Upper lobe of left lung (tissue), 6 donors: ENCODE data around the gene MBD3. TPM values are rescaled to one million over a fixed set of nuclear protein-coding genes. Genes with fewer than 3 reads are reported as not detected.

Source experiments
- ATAC-seq, 2 donors: fragments of 200-7000 bp; cut with Tn5 transposase; one replicate each; pipeline ENCODE4 v1.9.1; 2022; ENCODE audit warnings: mild to moderate bottlenecking in 2 of 2, moderate library complexity in 2 of 2; ENCODE audit not compliant: low FRiP score in 2 of 2
- DNase-seq, 2 donors: peaks; one replicate each; pipeline ENCODE4 v3.0.0-alpha.2; 2019 to 2020
- H3K27ac ChIP-seq, 4 donors: fragments of 200-600 bp; sonication (generic); one replicate each; pipeline ENCODE4 v1.5.1; 2016 to 2019
- H3K27me3 ChIP-seq, 4 donors: fragments of 200-600 bp; sonication (generic); one replicate each; pipeline ENCODE4 v1.5.1; 2017 to 2019
- H3K36me3 ChIP-seq, 4 donors: fragments of 200-600 bp; sonication (generic); one replicate each; pipeline ENCODE4 v1.5.1; 2016 to 2019
- H3K4me1 ChIP-seq, 4 donors: fragments of 200-600 bp; sonication (generic); one replicate each; pipeline ENCODE4 v1.5.1; 2018 to 2019
- H3K4me3 ChIP-seq, 4 donors: fragments of 200-600 bp; sonication (generic); one replicate each; pipeline ENCODE4 v1.5.1; 2017 to 2019; ENCODE audit warnings: mild to moderate bottlenecking in 2 of 4, moderate library complexity in 1 of 4
- H3K9me3 ChIP-seq, 4 donors: fragments of 200-600 bp; sonication (generic); one replicate each; pipeline ENCODE4 v1.5.1; 2018 to 2019
- EP300 ChIP-seq, 4 donors: sonication (generic); formaldehyde crosslinking; IDR thresholded peaks; one replicate each; pipeline ENCODE4 v1.5.1; 2017; ENCODE audit warnings: antibody characterized with exemption in 4 of 4, control low read depth in 2 of 4
- POLR2A ChIP-seq, 4 donors: fragments of 450-650 bp; IDR thresholded peaks; one replicate each; pipeline ENCODE4 v1.5.1; 2016 to 2017; ENCODE audit warnings: antibody characterized with exemption in 4 of 4, mild to moderate bottlenecking in 2 of 4
- POLR2AphosphoS5 ChIP-seq, 2 donors: sonication (generic); formaldehyde crosslinking; IDR thresholded peaks; one replicate each; pipeline ENCODE4 v1.5.1; 2017; ENCODE audit warnings: antibody characterized with exemption in 2 of 2
- WGBS, 2 donors: methylation state at CpG; one replicate each; pipeline ENCODE4 v1.1.5; 2017 to 2018; 5-methylcytosine and 5-hydroxymethylcytosine counted together
- total RNA-seq, 6 donors: library from RNA; depleted of rRNA in 4 of 6; stranded (reverse); fragments of >200 nt in 4 of 6; gene quantifications; one replicate each; pipeline versions ENCODE4 v1.1.0 to v1.2.1, GENCODE V29; 2016 to 2021
- TF ChIP-seq, protein P1 (sequence below), 6 experiments: fragments of 450-650 bp in 4 of 6; fragments of 200-600 bp in 2 of 6; sonication (generic) in 2 of 6; IDR thresholded peaks; one replicate each; pipeline ENCODE4 v1.5.1; 2016 to 2019; ENCODE audit warnings: antibody characterized with exemption in 6 of 6
- donor health status: DM: no; HTN: no; CAD: no; lungs with moderate emphysema.
- donor health status: DM: no; HTN: yes; CAD: no; lungs with severe emphysema.

The MBD3 gene
- total RNA-seq, 6 donors from 2014 or later, result 65.1 to 158 (median 107) TPM

DNA sequence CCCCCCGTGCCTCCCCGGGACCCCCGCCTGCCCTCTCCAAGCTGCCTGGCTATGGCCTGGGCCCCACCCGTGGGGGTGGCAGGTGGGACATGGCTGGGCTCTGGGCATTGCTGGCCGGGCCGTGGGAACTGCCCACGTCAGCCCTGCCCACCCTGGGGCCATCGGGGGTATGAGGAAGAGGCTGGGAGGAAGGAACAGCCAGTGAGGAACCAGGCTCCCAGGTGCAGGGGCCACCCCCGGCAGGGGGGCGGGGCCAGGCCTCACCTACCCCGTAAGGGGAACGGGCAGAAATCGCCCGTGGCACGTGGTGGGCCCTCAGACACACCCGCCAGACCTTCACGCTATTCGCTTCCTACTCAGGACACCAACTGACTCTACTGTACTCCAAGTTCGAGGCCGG lies 37.3 kb upstream of the MBD3 start:
- Histone ChIP-seq H3K36me3 (peaks cover 0 to 54% (median 30%) of the 10 kb centered on the region in 4 donors), H3K9me3 (no peaks in the 10 kb centered on the region), H3K4me1 (no peaks in the 10 kb centered on the region), H3K27ac (no peak overlapping the region), H3K27me3 (no peaks in the 10 kb centered on the region), H3K4me3 (no peak overlapping the region)
- TF ChIP-seq POLR2A (IDR thresholded peaks at IDR 0.05), result no peak
- TF ChIP-seq, protein P1, sequence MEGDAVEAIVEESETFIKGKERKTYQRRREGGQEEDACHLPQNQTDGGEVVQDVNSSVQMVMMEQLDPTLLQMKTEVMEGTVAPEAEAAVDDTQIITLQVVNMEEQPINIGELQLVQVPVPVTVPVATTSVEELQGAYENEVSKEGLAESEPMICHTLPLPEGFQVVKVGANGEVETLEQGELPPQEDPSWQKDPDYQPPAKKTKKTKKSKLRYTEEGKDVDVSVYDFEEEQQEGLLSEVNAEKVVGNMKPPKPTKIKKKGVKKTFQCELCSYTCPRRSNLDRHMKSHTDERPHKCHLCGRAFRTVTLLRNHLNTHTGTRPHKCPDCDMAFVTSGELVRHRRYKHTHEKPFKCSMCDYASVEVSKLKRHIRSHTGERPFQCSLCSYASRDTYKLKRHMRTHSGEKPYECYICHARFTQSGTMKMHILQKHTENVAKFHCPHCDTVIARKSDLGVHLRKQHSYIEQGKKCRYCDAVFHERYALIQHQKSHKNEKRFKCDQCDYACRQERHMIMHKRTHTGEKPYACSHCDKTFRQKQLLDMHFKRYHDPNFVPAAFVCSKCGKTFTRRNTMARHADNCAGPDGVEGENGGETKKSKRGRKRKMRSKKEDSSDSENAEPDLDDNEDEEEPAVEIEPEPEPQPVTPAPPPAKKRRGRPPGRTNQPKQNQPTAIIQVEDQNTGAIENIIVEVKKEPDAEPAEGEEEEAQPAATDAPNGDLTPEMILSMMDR (IDR thresholded peaks at IDR 0.05), result no peak
- no peak for TF ChIP-seq EP300 (IDR thresholded peaks at IDR 0.05)
- no peak for TF ChIP-seq POLR2AphosphoS5 (IDR thresholded peaks at IDR 0.05)
- ATAC-seq (no peak), DNase-seq (peak in 1 of 2 donors; percentile 81)
- 68 to 85% methylated on average over 3 to 19 of the region's 20 CpGs for WGBS, 2 donors

- peak in 1 of 2 donors; percentile 68 for DNase-seq
- Histone ChIP-seq H3K9me3 (no peaks in the 10 kb centered on the region), H3K4me1 (no peaks in the 10 kb centered on the region), H3K36me3 (peaks cover 0 to 56% (median 28%) of the 10 kb centered on the region in 4 donors), H3K27ac (no peak overlapping the region), H3K27me3 (no peaks in the 10 kb centered on the region), H3K4me3 (no peak overlapping the region)
- 92 to 94% methylated on average over 22 to 24 of the region's 24 CpGs for WGBS, 2 donors
- TF ChIP-seq, protein P1 (IDR thresholded peaks at IDR 0.05), result no peak
- no peak for ATAC-seq
These were observed 36.7 kb upstream of the MBD3 start for GRCh38 chr19:1629256-1629808.

DNA sequence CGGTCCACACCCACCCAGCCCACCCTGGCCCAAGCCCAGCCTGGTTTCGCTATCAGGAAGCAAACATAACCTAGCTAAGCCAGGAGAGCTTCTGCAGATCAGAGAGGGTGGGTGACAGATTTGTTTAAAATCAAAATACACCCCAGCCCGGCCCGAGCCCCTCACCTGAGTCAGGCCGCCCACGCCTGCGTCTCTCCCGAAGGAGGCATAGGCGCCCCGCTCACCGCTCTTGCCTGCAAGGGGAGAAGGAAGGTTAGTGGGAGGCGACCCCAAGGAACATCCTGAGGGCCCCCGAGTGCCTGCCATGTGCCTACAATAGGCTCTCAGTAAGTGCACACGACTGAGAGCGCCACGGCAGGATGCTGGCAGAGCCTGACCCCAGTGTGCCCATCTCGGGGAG lies 34.5 kb upstream of the MBD3 start:
- WGBS, 2 donors, result 97 to 100% methylated on average over 1 to 16 of the region's 17 CpGs
- Histone ChIP-seq H3K36me3 (peaks cover 0 to 54% (median 24%) of the 10 kb centered on the region in 4 donors), H3K4me3 (no peak overlapping the region), H3K27me3 (no peaks in the 10 kb centered on the region), H3K27ac (no peak overlapping the region), H3K4me1 (no peaks in the 10 kb centered on the region), H3K9me3 (no peaks in the 10 kb centered on the region)
- ATAC-seq (no peak), DNase-seq (no peak)
- no peak for TF ChIP-seq POLR2A (IDR thresholded peaks at IDR 0.05)
- TF ChIP-seq POLR2AphosphoS5 (IDR thresholded peaks at IDR 0.05), result no peak
- TF ChIP-seq, protein P1 (IDR thresholded peaks at IDR 0.05), result no peak
- TF ChIP-seq EP300 (IDR thresholded peaks at IDR 0.05), result no peak

DNA sequence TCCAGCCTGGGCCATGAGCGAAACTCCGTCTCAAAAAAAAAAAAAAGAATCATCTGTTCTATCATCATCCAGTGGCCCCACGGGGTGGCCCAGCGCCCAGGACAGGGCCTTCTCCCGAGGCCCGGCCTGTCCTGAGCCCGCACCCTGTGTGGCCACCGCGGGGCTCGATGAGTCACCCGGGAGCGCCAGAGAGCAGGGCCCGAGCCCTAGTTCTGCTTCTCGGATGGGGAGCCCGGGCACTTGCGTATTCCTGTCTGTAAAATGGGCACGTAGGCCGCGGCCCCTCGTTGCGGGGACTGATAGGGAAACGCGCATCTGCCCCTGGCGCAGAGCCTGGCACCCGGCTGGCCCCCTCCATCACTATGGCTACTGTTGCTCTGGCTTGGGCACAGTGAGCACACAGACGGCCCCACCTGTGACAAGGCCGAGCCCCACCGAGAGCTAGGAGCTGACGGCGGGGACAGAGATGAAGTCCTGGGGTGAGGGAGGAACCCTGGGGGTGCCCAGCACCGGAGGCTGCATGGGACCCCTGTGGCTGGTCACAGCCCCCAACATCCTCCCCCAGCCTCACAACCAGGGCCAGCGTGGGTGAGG lies 33.8 kb upstream of the MBD3 start:
- H3K4me1 ChIP-seq, result no peaks in the 10 kb centered on the region
- H3K36me3 ChIP-seq, result peaks cover 0 to 55% (median 24%) of the 10 kb centered on the region in 4 donors
- H3K9me3 ChIP-seq, result no peaks in the 10 kb centered on the region
- TF ChIP-seq POLR2A (IDR thresholded peaks at IDR 0.05), result no peak
- WGBS, 2 donors, result 91 to 93% methylated on average over 4 to 26 of the region's 32 CpGs
- H3K27me3 ChIP-seq, result no peaks in the 10 kb centered on the region
- H3K27ac ChIP-seq, result no peak overlapping the region
- DNase-seq, result peak in 1 of 2 donors; percentile 73
- no peak for ATAC-seq
- no peak overlapping the region for H3K4me3 ChIP-seq

DNA sequence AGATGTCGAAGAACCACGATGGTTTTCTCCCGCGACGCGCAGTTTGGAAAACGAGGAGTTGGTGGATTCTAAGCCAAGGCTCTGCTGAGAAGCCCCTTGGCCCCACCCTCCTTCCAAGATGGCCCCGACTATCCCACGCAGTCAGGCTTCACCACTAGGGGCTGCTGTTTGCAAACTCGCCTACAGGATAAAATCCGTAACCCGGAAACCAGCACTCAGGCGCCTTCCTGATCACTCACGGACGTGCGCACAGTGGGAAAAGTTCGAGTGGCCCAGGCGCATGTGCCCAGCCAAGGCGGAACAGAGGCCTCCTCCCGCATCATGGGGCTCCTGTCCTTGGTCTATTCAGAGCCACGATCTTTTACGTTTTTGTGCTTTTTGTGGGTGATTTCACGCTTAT lies 31.8 kb upstream of the MBD3 start:
- Histone ChIP-seq H3K27me3 (no peaks in the 10 kb centered on the region), H3K27ac (no peak overlapping the region), H3K4me3 (no peak overlapping the region), H3K36me3 (peaks cover 0 to 56% (median 29%) of the 10 kb centered on the region in 4 donors), H3K4me1 (no peaks in the 10 kb centered on the region), H3K9me3 (no peaks in the 10 kb centered on the region)
- TF ChIP-seq, protein P1 (IDR thresholded peaks at IDR 0.05), result peak; percentile 35 to 74 (median 51)
- no peak for TF ChIP-seq EP300 (IDR thresholded peaks at IDR 0.05)
- no peak for TF ChIP-seq POLR2AphosphoS5 (IDR thresholded peaks at IDR 0.05)
- TF ChIP-seq POLR2A (IDR thresholded peaks at IDR 0.05), result no peak
- WGBS, 2 donors, result 68 to 73% methylated on average over 22 to 23 of the region's 23 CpGs
- DNase-seq (no peak), ATAC-seq (peak in 1 of 2 donors; percentile 68)
